BLaER1 (cell line): ENCODE results near the gene MT1M.
A peak's percentile ranks its signal among the peaks of the same experiment; 100 is the strongest.
"Not testable (repeated sequence)": the region's sequence is repeated elsewhere in the genome, so short reads cannot be mapped to it uniquely, and the experiment has no call there.

Source experiments
- H3K27ac ChIP-seq: shearing (Covaris generic); formaldehyde crosslinking; 2 replicates; pipeline ENCODE4 v1.8.1; 2022
- H3K27me3 ChIP-seq: shearing (Covaris generic); formaldehyde crosslinking; 2 replicates; pipeline ENCODE4 v1.8.1; 2022
- H3K36me3 ChIP-seq: shearing (Covaris generic); formaldehyde crosslinking; 2 replicates; pipeline ENCODE4 v1.8.1; 2022
- H3K4me1 ChIP-seq: shearing (Covaris generic); formaldehyde crosslinking; 2 replicates; pipeline ENCODE4 v1.8.1; 2022
- H3K4me2 ChIP-seq: shearing (Covaris generic); formaldehyde crosslinking; 2 replicates; pipeline ENCODE4 v1.8.1; 2022
- H3K4me3 ChIP-seq: shearing (Covaris generic); formaldehyde crosslinking; 2 replicates; pipeline ENCODE4 v1.8.1; 2022
- H3K9ac ChIP-seq: shearing (Covaris generic); formaldehyde crosslinking; 2 replicates; pipeline ENCODE4 v1.8.1; 2022
- H3K9me3 ChIP-seq: shearing (Covaris generic); formaldehyde crosslinking; 2 replicates; pipeline ENCODE4 v1.8.1; 2022
- H4K20me1 ChIP-seq: shearing (Covaris generic); formaldehyde crosslinking; 2 replicates; pipeline ENCODE4 v1.8.1; 2022
- Cebpa-rat ChIP-seq: shearing (Covaris generic); IDR thresholded peaks from 2 replicates; pipeline ENCODE4 v1.8.1; 2022

Gene MT1M

DNA sequence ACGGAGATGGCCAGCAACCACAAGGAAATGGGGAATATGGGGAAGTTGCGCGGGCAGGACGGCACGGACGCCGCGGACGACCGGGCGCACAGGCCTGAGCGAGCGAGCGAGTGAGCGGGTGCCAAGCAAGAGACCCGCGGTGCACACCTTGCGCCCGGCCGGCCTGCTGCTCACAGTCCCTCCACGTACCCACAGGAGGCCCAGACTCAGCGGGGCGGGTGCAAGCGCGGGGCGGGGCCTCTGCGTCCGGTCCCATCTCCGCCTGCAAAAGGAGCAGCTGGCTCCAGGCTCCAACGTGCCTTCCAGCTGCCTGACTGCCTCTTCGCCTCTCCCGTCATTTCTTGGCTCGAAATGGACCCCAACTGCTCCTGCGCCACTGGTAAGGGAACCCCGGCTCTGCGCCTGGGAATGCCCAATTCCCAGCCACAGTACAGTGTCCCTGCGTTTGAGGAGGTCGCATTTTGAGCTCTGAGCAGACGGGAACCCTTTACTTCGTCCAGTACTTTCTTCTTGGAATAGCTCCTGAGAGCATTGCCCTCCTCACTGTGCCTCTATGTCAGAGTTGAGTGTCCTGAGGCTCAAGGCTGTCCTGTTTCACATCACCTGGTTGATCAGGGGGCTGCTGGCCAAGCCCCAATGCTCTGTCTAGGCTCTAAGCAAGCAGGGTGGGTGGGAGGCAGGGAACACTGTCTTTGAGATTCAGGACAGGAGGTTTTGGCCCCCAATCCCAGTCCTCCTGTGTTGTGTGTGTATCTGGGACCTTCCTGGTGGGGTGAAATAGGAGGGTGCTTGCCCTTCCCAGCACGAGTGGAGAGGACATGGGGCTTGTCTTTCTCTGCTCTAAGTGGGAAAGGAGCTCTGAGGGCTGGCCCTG is 15.0 kb upstream of the MT1M start:
- Histone ChIP-seq H3K36me3 (no peaks in the 10 kb centered on the region), H3K4me2 (no peak overlapping the region), H3K9ac (no peak overlapping the region), H3K9me3 (no peaks in the 10 kb centered on the region), H4K20me1 (peaks cover 7% of the 10 kb centered on the region; the same call in 1 of the 2 replicates), H3K4me1 (no peaks in the 10 kb centered on the region), H3K4me3 (no peak overlapping the region), H3K27me3 (peaks cover 63% of the 10 kb centered on the region), H3K27ac (no peak overlapping the region)
- TF ChIP-seq Cebpa-rat: no peak

DNA sequence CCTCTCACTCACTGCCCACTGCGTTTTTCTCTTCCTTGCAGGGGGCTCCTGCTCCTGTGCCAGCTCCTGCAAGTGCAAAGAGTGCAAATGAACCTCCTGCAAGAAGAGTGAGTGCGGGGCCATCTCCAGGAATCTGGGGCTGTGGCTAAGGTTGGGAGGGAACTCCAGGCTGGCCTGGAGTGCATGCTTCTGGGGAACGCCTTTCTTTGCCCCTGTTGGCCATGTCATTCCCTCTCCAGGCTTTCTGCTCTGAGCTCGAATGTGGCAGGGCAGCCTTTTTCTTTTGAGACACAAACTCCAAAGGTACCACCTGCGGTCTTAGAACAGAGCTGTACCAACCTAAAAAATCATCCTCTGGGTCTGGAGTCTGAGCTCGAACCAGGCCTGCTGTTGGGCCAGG is 14.3 kb upstream of the MT1M start:
- H3K4me1 ChIP-seq: no peaks in the 10 kb centered on the region
- no peak overlapping the region for H3K27ac ChIP-seq
- no peak overlapping the region for H3K4me2 ChIP-seq
- H3K9ac ChIP-seq: no peak overlapping the region
- H3K36me3 ChIP-seq: no peaks in the 10 kb centered on the region
- H3K4me3 ChIP-seq: no peak overlapping the region
- H3K9me3 ChIP-seq: no peaks in the 10 kb centered on the region
- peaks cover 7% of the 10 kb centered on the region; the same call in 1 of the 2 replicates for H4K20me1 ChIP-seq
- no peak for TF ChIP-seq Cebpa-rat
- H3K27me3 ChIP-seq: peaks cover 65% of the 10 kb centered on the region

DNA sequence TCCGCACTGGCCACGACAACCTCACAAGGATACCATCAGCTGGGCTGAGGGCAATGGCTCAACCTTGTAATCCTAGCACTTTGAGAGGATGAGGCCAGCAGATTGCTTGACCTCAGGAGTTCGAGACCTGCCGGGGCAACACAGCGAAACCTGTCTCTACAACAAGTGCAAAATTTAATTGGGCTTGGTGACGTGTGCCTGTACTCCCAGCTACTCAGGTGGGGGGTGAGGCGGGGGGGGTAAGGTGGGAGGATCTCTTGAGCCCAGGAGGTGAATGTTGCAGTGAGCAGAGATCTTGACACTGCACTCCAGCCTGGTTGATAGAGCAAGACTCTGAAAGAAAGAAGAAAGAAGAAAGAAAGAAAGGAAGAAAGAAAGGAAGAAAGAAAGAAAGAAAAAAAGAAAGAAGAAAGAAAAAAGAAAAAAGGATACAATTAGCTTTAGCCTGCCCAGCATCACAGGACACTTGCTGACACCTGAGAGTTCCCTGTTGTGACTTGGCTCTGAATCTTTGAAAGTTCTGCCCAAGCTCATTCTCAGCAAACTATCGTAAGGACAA is 12.0 kb upstream of the MT1M start:
- Histone ChIP-seq H3K27me3 (peaks cover 79% of the 10 kb centered on the region), H3K4me3 (no peak overlapping the region)

DNA sequence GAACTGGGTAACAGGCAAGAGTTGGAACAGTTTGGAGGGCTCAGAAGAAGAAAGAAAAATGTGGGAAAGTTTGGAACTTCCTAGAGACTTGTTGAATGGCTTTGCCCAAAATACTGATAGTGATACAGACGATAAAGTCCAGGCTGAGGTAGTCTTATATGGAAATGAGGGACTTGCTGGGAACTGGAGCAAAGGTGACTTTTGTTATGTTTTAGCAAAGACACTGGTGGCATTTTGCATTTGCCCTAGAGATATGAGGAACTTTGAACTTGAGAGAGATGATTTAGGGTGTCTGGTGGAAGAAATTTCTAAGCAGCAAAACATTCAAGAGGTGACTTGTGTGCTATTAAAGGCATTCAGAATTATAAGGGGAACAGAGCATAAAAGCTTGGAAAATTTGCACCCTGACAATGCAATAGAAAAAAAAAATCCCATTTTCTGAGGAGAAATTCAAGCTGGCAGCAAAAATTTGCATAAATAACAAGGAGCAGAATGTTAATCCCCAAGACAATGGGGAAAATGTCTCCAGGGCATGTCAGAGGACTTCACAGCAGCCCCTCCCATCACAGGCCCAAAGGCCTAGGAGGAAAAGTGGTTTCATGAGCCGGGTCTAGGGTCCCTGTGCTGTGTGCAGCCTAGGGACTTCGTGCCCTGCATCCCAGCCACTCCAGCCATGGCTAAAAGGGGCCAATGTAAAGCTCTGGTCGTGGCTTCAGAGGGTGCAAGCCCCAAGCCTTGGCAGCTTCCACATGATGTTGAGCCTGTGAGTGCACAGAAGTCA is 10.6 kb upstream of the MT1M start:
- H3K4me3 ChIP-seq, H3K4me2 ChIP-seq, H3K9ac ChIP-seq, H3K9me3 ChIP-seq, H3K27ac ChIP-seq, H3K36me3 ChIP-seq: not testable (repeated sequence)
- Histone ChIP-seq H3K4me1 (peaks cover 11% of the 10 kb centered on the region), H3K27me3 (peaks cover 80% of the 10 kb centered on the region), H4K20me1 (peaks cover 31% of the 10 kb centered on the region; the same call in 1 of the 2 replicates)

More for the DNA sequence above, 12.0 kb upstream of the MT1M start:
- H3K36me3 ChIP-seq: no peaks in the 10 kb centered on the region
- no peak overlapping the region for H3K4me2 ChIP-seq
- no peaks in the 10 kb centered on the region for H3K9me3 ChIP-seq
- TF ChIP-seq Cebpa-rat: no peak
- no peak overlapping the region for H3K27ac ChIP-seq
- H4K20me1 ChIP-seq: peaks cover 17% of the 10 kb centered on the region; the same call in 1 of the 2 replicates
- H3K9ac ChIP-seq: no peak overlapping the region
- H3K4me1 ChIP-seq: peaks cover 4% of the 10 kb centered on the region

DNA sequence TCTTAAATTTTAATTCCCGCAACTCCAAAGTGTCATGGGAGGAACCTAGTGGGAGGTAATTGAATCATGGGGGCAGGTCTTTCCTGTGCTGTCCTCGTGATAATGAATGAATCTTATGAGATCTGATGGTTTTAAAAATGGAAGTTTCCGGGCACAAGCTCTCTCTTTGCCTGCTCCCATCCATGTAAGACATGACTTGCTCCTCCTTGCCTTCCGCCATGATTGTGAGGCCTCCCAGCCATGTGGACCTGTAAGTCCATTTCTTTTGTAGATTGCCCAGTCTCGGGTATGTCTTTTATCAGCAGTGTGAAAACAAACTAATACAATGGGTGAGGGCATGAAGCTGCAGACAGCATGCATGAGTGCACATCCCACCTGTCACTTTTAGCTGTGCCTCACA is 9.3 kb upstream of the MT1M start:
- not testable (repeated sequence) for H3K9ac ChIP-seq, H3K9me3 ChIP-seq, H3K36me3 ChIP-seq, H3K4me3 ChIP-seq, H3K4me2 ChIP-seq, H3K27ac ChIP-seq
- Histone ChIP-seq H4K20me1 (peaks cover 25% of the 10 kb centered on the region; the same call in 1 of the 2 replicates), H3K27me3 (peaks cover 80% of the 10 kb centered on the region), H3K4me1 (peaks cover 11% of the 10 kb centered on the region)

DNA sequence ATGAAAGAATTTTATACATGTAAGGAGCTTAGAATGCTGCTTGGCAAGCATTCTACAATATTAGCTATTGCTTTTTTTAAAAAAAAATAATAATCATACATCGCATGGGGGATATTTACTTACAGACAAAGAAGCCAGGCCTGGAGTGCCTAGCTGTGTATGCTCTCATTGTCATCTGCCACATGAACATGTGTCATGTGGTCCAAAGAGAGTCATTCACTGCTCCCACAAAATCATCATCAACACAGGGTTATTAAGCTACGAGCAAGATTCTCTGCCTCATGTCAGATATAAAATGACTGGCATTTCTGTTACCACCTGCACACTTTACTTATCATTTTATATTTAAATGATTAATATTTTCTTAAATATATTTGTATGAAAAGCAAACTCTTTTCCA is 8.8 kb upstream of the MT1M start:
- no peaks in the 10 kb centered on the region for H3K36me3 ChIP-seq
- TF ChIP-seq Cebpa-rat: no peak

DNA sequence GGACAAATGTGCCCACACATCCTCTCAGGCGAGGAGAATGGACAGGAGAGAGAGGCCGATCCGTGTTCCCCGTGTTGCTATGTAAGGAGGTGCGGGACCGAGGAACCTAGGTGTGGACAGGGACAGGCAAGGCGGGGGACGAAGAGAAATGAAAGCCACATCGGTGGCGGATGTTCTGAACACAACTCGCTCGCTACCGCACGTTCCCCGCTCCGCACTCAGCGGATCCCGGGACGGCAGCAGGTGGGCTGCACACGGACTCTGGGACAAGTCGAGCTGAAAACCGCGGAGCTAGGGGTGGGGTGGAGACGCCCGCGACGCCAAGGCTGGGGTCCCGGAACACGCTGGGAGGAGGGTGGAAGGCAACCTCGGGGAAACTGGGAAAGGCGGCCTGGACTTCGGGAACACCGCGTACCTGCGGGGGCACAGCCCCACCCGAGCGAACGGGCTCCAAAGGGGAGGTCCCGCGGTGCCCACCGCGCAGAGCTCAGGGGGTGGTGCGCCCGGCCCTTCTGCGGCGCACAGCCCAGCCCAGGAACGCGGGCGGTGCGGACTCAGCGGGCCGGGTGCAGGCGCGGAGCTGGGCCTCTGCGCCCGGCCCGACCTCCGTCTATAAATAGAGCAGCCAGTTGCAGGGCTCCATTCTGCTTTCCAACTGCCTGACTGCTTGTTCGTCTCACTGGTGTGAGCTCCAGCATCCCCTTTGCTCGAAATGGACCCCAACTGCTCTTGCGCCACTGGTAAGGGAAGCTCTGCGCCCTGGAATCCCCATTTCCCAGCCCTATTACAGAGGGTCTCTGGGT is 7.1 kb upstream of the MT1M start, which contains the start of gene MT1E:
TSS of gene MT1E (plus strand) at position 642 of the 803 bp plus-strand sequence. CDS start at position 713, 71 bp downstream.
- TF ChIP-seq Cebpa-rat: no peak
- H3K4me2 ChIP-seq: peak within 1 kb of the TSS; percentile 60
- no peak within 1 kb of the TSS for H3K27ac ChIP-seq
- peaks cover 80% of the 10 kb centered on the region for H3K27me3 ChIP-seq
- peaks cover 11% of the 10 kb centered on the region for H3K4me1 ChIP-seq
- H3K4me3 ChIP-seq: peak within 1 kb of the TSS; percentile 53
- H3K9ac ChIP-seq: no peak within 1 kb of the TSS
- H3K36me3 ChIP-seq: no peaks in the 10 kb centered on the region
- H3K9me3 ChIP-seq: no peaks in the 10 kb centered on the region
- peaks cover 25% of the 10 kb centered on the region; the same call in 1 of the 2 replicates for H4K20me1 ChIP-seq

More for the DNA sequence above, 8.8 kb upstream of the MT1M start:
- Histone ChIP-seq H3K4me1 (peaks cover 11% of the 10 kb centered on the region), H3K27ac (no peak overlapping the region), H3K9me3 (no peaks in the 10 kb centered on the region), H3K4me3 (no peak overlapping the region), H3K4me2 (no peak overlapping the region), H3K27me3 (peaks cover 80% of the 10 kb centered on the region), H4K20me1 (peaks cover 25% of the 10 kb centered on the region; the same call in 1 of the 2 replicates), H3K9ac (no peak overlapping the region)

DNA sequence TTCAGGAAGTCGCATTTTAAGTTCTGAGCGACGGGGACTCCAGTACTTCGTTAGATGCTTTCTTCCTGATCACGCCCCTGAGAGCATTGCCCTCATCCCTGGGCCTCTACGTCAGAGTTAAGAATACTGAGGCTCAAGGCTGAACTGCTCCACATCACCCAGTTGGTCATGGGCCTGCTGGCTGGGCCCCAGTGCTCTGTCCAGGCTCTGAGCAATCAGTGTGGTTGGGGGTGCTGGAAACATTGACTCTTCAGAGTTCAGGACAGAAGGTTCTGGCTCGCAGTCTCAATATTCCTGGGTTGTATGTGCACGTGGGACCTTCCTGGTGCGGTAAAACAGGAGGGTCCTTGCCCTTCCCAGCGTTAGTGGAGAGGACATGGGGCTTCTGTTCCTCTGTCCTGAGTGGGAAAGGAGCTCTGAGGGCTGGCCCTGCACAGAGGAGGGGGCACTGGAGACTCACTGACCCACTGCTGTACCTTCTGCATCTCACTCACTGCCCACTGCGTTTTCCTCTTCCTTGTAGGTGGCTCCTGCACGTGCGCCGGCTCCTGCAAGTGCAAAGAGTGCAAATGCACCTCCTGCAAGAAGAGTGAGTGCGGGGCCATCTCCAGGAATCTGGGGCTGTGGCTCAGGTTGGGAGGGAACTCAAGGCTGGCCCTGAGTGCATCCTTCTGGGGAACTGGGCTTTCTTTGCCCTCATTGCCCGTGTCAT is 6.4 kb upstream of the MT1M start:
- Histone ChIP-seq H3K36me3 (no peaks in the 10 kb centered on the region), H3K27ac (no peak overlapping the region), H3K4me3 (peak overlapping the region; percentile 53; the same call in 1 of the 2 replicates), H3K4me2 (peak overlapping the region; percentile 60), H3K9me3 (no peaks in the 10 kb centered on the region), H3K4me1 (peaks cover 11% of the 10 kb centered on the region), H4K20me1 (peaks cover 27% of the 10 kb centered on the region; the same call in 1 of the 2 replicates), H3K27me3 (peaks cover 86% of the 10 kb centered on the region), H3K9ac (no peak overlapping the region)
- no peak for TF ChIP-seq Cebpa-rat

DNA sequence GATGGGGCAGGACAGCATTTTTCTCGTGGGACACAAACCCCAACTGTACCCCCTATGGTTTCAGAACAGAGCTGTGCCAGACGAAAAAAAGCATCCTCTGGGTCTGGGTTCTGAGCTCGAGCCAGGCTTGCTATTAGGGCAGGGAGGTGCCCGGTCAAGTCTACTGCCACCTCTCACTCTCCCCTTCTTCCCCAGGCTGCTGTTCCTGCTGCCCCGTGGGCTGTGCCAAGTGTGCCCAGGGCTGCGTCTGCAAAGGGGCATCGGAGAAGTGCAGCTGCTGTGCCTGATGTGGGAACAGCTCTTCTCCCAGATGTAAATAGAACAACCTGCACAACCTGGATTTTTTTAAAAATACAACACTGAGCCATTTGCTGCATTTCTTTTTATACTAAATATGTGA is 5.8 kb upstream of the MT1M start:
- Histone ChIP-seq H3K27ac (no peak overlapping the region), H3K4me3 (no peak overlapping the region), H3K4me2 (no peak overlapping the region), H3K9ac (no peak overlapping the region), H3K4me1 (peaks cover 11% of the 10 kb centered on the region), H3K9me3 (no peaks in the 10 kb centered on the region), H3K36me3 (no peaks in the 10 kb centered on the region), H4K20me1 (peaks cover 33% of the 10 kb centered on the region), H3K27me3 (peaks cover 86% of the 10 kb centered on the region)
- no peak for TF ChIP-seq Cebpa-rat
